GM18508 (cell line): Measurements from ENCODE around the gene ENTPD2.
"Not testable (repeated sequence)": the region's sequence is repeated elsewhere in the genome, so short reads cannot be mapped to it uniquely, and the experiment has no call there.

Source experiments
- ATAC-seq: cut with Tn5 transposase; IDR thresholded peaks from one replicate; pipeline ENCODE4 v1.9.1; 2021; ENCODE audit warnings: moderate number of reproducible peaks; ENCODE audit not compliant: insufficient read depth, unreplicated experiment

Gene ENTPD2

GRCh38 chr9:137048655-137049543, 5.0 kb downstream of the ENTPD2 start:
- ATAC-seq: no peak

- ATAC-seq: no peak
Observed at GRCh38 chr9:137046088-137046787, 7.6 kb downstream of the ENTPD2 start, which contains the start of gene NPDC1. NPDC1 (minus strand) TSS chr9:137046177; CDS start chr9:137045989, 188 bp downstream.

- no peak for ATAC-seq
Observed at GRCh38 chr9:137045294-137046087, 8.4 kb downstream of the ENTPD2 start.

GRCh38 chr9:137044502-137045177, 9.2 kb downstream of the ENTPD2 start:
- no peak for ATAC-seq

GRCh38 chr9:137044037-137044436, 9.8 kb downstream of the ENTPD2 start:
- ATAC-seq: no peak

- ATAC-seq: no peak
Observed at GRCh38 chr9:137042751-137043727, 10.8 kb downstream of the ENTPD2 start.

- no peak for ATAC-seq
Observed at GRCh38 chr9:137041124-137041523, 12.7 kb downstream of the ENTPD2 start.

GRCh38 chr9:137040568-137040967, 13.3 kb downstream of the ENTPD2 start:
- ATAC-seq: no peak

GRCh38 chr9:137039611-137040366, 14.1 kb downstream of the ENTPD2 start:
- ATAC-seq: no peak

GRCh38 chr9:137038916-137039315, 14.9 kb downstream of the ENTPD2 start:
- ATAC-seq: no peak

- no peak for ATAC-seq
Observed at GRCh38 chr9:137037483-137037882, 16.4 kb downstream of the ENTPD2 start.

GRCh38 chr9:137037035-137037434, 16.8 kb downstream of the ENTPD2 start:
- ATAC-seq: no peak

- ATAC-seq: no peak
Observed at GRCh38 chr9:137035937-137036336, 17.9 kb downstream of the ENTPD2 start.

- ATAC-seq: no peak
Observed at GRCh38 chr9:137035507-137035834, 18.4 kb downstream of the ENTPD2 start.

GRCh38 chr9:137034709-137035506, 19.0 kb downstream of the ENTPD2 start:
- ATAC-seq: no peak

- no peak for ATAC-seq
Observed at GRCh38 chr9:137034039-137034708, 19.7 kb downstream of the ENTPD2 start.

- ATAC-seq: not testable (repeated sequence)
Observed at GRCh38 chr9:137033481-137033880, 20.4 kb downstream of the ENTPD2 start.
